ENCODE measurements around the gene ATP10A. TPM values are rescaled to one million over a fixed set of nuclear protein-coding genes. Genes with fewer than 3 reads are reported as not detected.

ATP10A gene
- polyA plus RNA-seq, 1 donor (not counting 4 experiments of a cell fraction or from before 2014, with no cell fraction given), result not detected

DNA sequence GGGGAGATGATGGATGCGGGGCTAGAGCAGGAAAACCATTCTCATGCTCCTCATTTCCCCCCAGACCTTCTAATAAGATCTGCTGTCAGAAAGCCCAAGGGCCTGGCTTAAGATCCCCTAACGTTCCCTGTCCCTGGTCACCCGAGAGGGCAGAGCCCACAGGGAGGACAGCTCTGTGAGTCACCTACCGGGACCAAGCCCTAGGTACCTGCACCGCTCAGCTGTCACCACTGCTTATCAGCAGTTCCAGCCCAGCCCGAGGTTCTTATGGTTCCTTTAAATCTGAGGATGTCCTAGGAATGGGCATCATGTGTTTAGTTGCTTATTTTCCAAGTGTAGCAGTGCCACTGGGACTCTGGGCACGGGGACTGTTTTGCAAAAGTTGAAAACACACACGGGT is 53.0 kb downstream of the ATP10A start:
- dilution Hi-C loops (cut with MboI; ENCODE audit: extremely low pct_ligation_motif_present, low sequenced_read_pairs), result no loop called here
- no peaks in the 10 kb centered on the region for H4K20me1 ChIP-seq (ENCODE audit: control insufficient read depth, extremely low read depth, insufficient read depth, low read length)
- H3K79me2 ChIP-seq (ENCODE audit: control insufficient read depth, insufficient read depth, low read length), result no peaks in the 10 kb centered on the region
- FAIRE-seq (no peak), DNase-seq (ENCODE audit: low read depth, low spot score) (no peak)
- no peaks in the 10 kb centered on the region for H3K36me3 ChIP-seq (ENCODE audit: control insufficient read depth in 2 of 2, extremely low read depth in 1 of 2, insufficient read depth in 2 of 2, low read length in 2 of 2)
- H3K4me2 ChIP-seq (ENCODE audit: control insufficient read depth, extremely low read depth, insufficient read depth, low read depth, low read length), result no peak overlapping the region
- H2AFZ ChIP-seq (ENCODE audit: control insufficient read depth, low read length), result no peak overlapping the region
- no peak for TF ChIP-seq EZH2 (IDR thresholded peaks at IDR 0.05; ENCODE audit: low read length)
- TF ChIP-seq, protein P1, sequence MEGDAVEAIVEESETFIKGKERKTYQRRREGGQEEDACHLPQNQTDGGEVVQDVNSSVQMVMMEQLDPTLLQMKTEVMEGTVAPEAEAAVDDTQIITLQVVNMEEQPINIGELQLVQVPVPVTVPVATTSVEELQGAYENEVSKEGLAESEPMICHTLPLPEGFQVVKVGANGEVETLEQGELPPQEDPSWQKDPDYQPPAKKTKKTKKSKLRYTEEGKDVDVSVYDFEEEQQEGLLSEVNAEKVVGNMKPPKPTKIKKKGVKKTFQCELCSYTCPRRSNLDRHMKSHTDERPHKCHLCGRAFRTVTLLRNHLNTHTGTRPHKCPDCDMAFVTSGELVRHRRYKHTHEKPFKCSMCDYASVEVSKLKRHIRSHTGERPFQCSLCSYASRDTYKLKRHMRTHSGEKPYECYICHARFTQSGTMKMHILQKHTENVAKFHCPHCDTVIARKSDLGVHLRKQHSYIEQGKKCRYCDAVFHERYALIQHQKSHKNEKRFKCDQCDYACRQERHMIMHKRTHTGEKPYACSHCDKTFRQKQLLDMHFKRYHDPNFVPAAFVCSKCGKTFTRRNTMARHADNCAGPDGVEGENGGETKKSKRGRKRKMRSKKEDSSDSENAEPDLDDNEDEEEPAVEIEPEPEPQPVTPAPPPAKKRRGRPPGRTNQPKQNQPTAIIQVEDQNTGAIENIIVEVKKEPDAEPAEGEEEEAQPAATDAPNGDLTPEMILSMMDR (optimal IDR thresholded peaks at IDR 0.05 in 1 of 3, IDR thresholded peaks at IDR 0.05 in 1 of 3, conservative IDR thresholded peaks at IDR 0.05 in 1 of 3; ENCODE audit: extremely low read depth in 1 of 3, insufficient read depth in 2 of 3, low read length in 3 of 3), result no peak
- peaks cover 14% of the 10 kb centered on the region for H3K9me3 ChIP-seq (ENCODE audit: control insufficient read depth, low read depth, low read length)
- H3K9ac ChIP-seq (ENCODE audit: control insufficient read depth, extremely low read depth, insufficient read depth, low read length), result no peak overlapping the region
- no peak overlapping the region for H3K27ac ChIP-seq (ENCODE audit: control insufficient read depth, insufficient read depth, low read length)
- H3K4me1 ChIP-seq (ENCODE audit: control insufficient read depth, extremely low read depth, insufficient read depth, low read length), result no peaks in the 10 kb centered on the region
- H3K4me3 ChIP-seq (ENCODE audit: control insufficient read depth in 2 of 3, extremely low read depth in 1 of 3, insufficient read depth in 2 of 3, low read depth in 1 of 3, low read length in 3 of 3), result no peak overlapping the region
- H3K27me3 ChIP-seq (ENCODE audit: control insufficient read depth, extremely low read depth, insufficient read depth, low read length), result no peaks in the 10 kb centered on the region
- no peaks in the 10 kb centered on the region for H3K9me1 ChIP-seq (ENCODE audit: control insufficient read depth, extremely low read depth, insufficient read depth, low read length)

DNA sequence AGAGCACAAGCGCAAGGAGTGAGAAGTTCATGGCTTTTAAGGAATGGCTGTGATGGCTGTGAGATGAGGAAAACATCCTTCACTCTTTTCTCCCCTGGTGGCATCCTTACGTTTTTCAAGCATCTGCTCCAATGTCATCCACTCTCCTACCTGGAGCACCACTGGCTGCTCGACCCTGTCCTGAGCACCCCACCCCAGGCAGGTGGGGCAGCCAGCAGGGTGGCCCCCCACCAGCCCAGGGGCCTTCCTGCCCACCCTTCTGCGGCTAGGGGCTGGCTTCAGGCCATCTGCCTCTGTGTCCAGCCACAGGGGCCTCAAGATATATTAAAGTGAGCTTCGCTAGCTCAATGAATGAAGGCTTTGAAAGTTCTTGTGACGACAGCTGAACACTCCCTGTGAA is 56.1 kb downstream of the ATP10A start:
- DNase-seq (ENCODE audit: low read depth, low spot score) (no peak), FAIRE-seq (no peak)
- no peaks in the 10 kb centered on the region for H3K79me2 ChIP-seq (ENCODE audit: control insufficient read depth, insufficient read depth, low read length)
- H2AFZ ChIP-seq (ENCODE audit: control insufficient read depth, low read length), result no peak overlapping the region
- no peaks in the 10 kb centered on the region for H3K27me3 ChIP-seq (ENCODE audit: control insufficient read depth, extremely low read depth, insufficient read depth, low read length)
- no peak overlapping the region for H3K4me3 ChIP-seq (ENCODE audit: control insufficient read depth in 2 of 3, extremely low read depth in 1 of 3, insufficient read depth in 2 of 3, low read depth in 1 of 3, low read length in 3 of 3)
- dilution Hi-C loops (cut with MboI; ENCODE audit: extremely low pct_ligation_motif_present, low sequenced_read_pairs), result no loop called here
- H3K27ac ChIP-seq (ENCODE audit: control insufficient read depth, insufficient read depth, low read length), result no peak overlapping the region
- no peak overlapping the region for H3K4me2 ChIP-seq (ENCODE audit: control insufficient read depth, extremely low read depth, insufficient read depth, low read depth, low read length)
- peaks cover 20% of the 10 kb centered on the region for H3K9me3 ChIP-seq (ENCODE audit: control insufficient read depth, low read depth, low read length)
- no peaks in the 10 kb centered on the region for H3K4me1 ChIP-seq (ENCODE audit: control insufficient read depth, extremely low read depth, insufficient read depth, low read length)
- H3K9ac ChIP-seq (ENCODE audit: control insufficient read depth, extremely low read depth, insufficient read depth, low read length), result no peak overlapping the region
- H3K9me1 ChIP-seq (ENCODE audit: control insufficient read depth, extremely low read depth, insufficient read depth, low read length), result no peaks in the 10 kb centered on the region
- H4K20me1 ChIP-seq (ENCODE audit: control insufficient read depth, extremely low read depth, insufficient read depth, low read length), result no peaks in the 10 kb centered on the region
- TF ChIP-seq, protein P1 (optimal IDR thresholded peaks at IDR 0.05 in 1 of 3, IDR thresholded peaks at IDR 0.05 in 1 of 3, conservative IDR thresholded peaks at IDR 0.05 in 1 of 3; ENCODE audit: extremely low read depth in 1 of 3, insufficient read depth in 2 of 3, low read length in 3 of 3), result no peak
- TF ChIP-seq EZH2 (IDR thresholded peaks at IDR 0.05; ENCODE audit: low read length), result no peak
- H3K36me3 ChIP-seq (ENCODE audit: control insufficient read depth in 2 of 2, extremely low read depth in 1 of 2, insufficient read depth in 2 of 2, low read length in 2 of 2), result no peaks in the 10 kb centered on the region
